IPS-18c (cell line): ENCODE measurements around the gene IDH3G.

Experiments used
- H3K4me3 ChIP-seq: 2 replicates; pipeline ENCODE4 v1.7.0; 2013; ENCODE audit warnings: low read depth, mild to moderate bottlenecking, low read length, moderate library complexity; ENCODE audit not compliant: insufficient read depth
- H3K9me3 ChIP-seq: one replicate; pipeline ENCODE4 v1.6.1; 2013; ENCODE audit warnings: mild to moderate bottlenecking, low read length, moderate library complexity; ENCODE audit not compliant: control insufficient read depth, insufficient read depth

Gene IDH3G

DNA sequence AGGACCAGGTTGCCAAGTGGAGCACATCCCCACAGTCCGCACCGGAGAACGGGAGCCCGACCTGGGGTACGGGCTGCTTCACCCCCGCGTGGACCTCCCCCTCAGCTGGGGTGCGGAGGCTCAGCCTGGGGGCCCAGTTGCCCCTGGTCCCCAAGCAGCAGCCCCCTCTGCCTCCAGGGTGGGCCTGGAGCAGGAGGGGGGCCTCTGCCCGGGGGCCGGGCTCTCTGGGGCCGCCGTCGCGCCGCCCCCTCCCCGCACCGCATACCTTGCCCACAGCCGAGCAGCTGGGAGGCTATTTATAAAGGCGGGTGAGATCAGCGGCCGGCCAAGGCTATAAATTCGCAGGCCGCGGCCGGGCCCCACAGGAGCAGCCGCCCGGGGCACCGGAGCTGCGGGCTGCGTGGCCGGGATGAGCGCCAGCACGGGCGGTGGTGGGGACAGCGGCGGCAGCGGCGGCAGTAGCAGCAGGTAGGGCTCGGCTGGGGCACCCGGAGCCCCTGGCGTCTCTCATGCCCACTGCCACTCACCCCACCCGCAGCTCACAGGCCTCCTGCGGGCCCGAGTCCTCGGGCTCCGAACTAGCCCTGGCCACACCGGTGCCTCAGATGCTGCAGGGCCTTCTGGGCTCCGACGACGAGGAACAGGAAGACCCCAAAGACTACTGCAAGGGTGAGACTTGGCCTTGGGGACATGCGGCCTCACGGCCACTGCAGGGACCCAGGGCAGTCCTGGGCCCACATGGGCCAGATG lies 13.3 kb downstream of the IDH3G start, which contains the start of gene SRPK3:
Gene SRPK3 (plus strand): TSS at position 364 of the 750 bp plus-strand sequence. CDS start 46 bp downstream, at position 410.
- Histone ChIP-seq H3K9me3 (peaks cover 16% of the 10 kb centered on the region), H3K4me3 (no peak within 1 kb of the TSS)

DNA sequence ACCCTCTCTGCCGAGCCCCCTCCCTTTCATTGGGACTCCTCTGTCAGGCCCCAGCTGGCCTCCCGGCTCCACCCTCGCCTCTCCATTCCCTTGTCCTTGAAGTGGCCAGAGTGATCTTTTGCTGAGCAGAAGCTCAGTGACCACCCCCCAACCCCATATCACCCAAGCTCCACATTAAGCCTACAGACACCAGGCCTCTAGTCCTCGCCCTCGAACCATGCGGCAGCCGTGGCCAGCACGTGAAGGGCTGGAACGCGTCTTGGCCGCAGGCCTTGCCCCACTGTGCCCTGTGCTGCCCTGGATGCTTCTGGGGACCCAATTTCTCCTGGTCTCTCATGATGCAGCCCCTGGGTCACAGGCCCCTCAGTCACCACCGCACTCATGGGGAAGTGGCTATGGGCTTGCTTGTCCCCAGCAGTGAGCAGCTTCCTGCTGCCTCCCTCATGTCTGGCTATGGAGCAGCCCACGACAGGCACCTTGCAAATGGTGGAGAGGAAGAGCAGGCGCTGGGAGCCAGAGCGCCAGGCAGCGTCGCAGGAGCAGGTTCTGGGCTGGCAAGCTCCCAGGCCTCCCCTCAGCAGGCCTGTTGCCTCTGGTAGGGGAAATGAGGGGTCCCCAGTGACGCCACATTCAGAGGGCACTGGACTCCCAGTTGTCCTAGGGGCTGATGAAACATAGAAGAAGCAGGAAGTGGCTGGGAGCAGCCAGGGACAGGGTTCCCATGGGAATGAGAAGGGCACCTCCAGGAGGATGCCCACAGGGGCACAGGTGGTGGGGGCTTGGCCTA lies 14.1 kb downstream of the IDH3G start:
- Histone ChIP-seq H3K4me3 (no peak overlapping the region), H3K9me3 (peaks cover 16% of the 10 kb centered on the region)

DNA sequence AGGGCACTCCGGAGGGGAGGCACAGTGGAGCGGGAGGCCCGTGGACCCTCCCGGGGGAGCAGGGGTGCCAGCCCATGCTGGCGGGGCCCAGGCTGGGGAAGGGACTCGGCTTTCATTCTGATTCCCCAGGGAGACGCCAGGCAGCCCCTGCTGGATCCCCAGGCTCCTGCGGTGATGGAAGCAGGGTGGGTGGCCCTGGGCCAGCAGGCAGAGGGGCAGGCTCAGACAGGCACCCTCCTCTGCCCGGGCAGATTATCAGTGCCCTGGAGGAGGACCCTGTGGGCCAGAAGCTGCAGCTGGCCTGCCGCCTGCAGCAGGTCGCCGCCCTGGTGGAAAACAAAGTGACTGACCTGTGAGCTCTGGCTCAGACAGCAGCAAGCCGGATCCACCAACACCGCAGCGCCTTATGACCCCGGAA lies 15.5 kb downstream of the IDH3G start:
- Histone ChIP-seq H3K4me3 (no peak overlapping the region), H3K9me3 (peaks cover 19% of the 10 kb centered on the region)

DNA sequence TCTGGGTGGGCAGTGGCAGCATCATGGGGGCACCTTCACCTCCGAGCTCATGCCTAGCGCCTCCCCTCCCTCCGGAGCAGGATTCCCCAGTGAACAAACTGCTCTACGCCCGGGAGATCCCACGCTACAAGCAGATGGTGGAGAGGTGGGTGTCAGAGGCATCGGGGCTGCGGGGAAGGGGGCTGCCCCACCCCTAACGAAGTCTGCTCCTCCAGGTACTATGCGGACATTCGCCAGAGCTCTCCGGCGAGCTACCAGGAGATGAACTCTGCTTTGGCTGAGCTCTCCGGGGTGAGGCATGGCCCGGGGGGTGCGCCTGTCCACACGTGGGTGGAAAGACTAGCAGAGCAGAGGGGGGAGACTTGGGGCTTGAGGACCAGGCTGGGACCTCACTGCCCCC lies 16.0 kb downstream of the IDH3G start:
- peaks cover 20% of the 10 kb centered on the region for H3K9me3 ChIP-seq

DNA sequence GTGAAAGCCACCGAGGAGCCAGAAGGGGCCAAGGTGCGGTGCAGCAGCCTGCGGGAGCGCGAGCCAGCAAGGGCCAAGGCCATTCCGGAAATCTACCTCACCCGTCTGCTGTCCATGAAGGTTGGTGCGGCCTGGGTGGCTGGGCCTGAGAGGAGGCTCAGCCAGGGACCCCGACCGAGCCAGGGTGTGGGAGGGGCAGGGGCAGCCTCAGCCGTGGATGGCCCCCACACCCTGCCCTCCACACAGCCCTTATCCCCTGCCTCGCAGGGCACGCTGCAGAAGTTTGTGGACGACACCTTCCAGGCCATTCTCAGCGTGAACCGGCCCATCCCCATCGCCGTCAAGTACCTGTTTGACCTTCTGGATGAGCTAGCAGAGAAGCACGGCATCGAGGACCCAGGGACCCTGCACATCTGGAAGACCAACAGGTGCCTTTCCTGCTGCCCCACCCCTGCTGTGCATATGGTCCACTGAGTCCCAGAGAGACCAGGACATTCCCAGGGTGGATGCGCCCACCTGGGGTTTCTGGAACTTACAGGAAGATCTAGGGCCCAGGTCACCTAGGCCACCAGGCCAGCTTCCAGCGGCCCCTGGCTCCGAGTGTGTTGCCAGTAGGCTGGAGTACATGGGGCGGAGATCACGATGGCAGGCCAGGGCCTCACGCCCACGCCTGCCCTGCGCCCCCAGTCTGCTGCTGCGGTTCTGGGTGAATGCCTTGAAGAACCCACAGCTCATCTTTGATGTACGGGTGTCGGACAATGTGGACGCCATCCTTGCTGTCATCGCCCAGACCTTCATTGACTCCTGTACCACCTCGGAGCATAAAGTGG lies 16.7 kb downstream of the IDH3G start:
- no peak overlapping the region for H3K4me3 ChIP-seq
- peaks cover 22% of the 10 kb centered on the region for H3K9me3 ChIP-seq

More for the DNA sequence above, 16.0 kb downstream of the IDH3G start:
- H3K4me3 ChIP-seq, result no peak overlapping the region

GRCh38 chrX:153776611-153777045 lies 17.5 kb downstream of the IDH3G start:
- H3K9me3 ChIP-seq, result peaks cover 26% of the 10 kb centered on the region
- no peak overlapping the region for H3K4me3 ChIP-seq

- peaks cover 25% of the 10 kb centered on the region for H3K9me3 ChIP-seq
- H3K4me3 ChIP-seq, result no peak overlapping the region
Observed at GRCh38 chrX:153776120-153776599, 18.0 kb downstream of the IDH3G start.

DNA sequence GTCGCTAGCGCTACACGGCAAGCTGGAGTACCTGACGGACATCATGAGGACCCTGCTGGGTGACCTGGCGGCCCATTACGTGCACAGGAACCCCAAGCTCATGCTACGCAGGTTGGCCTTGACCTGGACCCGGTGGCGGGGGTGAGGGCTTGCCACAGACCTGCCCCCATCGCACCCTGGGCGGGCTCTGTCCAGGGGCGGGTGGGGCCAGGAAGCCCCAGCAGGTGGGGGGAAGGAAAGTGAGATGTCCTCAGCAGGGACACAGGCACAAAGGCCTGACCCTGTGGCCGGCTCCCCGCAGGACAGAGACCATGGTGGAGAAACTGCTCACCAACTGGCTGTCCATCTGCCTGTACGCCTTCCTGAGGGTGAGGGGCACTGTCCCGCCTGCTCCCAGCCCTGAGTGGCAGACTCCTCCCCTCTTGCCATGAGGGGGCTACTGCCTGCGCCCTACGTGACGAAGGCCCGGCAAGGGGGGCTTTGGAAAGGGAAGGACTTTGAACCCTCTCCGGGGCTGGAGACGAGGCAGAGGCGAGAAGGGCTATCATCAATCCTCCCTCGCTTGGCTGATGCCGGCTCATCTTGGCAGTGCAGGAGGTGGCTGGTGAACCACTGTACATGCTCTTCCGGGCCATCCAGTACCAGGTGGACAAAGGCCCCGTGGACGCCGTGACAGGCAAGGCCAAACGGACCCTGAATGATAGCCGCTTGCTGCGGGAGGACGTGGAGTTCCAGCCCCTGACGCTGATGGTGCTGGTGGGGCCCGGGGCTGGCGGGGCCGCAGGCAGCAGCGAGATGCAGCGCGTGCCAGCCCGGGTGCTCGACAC lies 18.7 kb downstream of the IDH3G start:
- no peak overlapping the region for H3K4me3 ChIP-seq
- peaks cover 20% of the 10 kb centered on the region for H3K9me3 ChIP-seq

DNA sequence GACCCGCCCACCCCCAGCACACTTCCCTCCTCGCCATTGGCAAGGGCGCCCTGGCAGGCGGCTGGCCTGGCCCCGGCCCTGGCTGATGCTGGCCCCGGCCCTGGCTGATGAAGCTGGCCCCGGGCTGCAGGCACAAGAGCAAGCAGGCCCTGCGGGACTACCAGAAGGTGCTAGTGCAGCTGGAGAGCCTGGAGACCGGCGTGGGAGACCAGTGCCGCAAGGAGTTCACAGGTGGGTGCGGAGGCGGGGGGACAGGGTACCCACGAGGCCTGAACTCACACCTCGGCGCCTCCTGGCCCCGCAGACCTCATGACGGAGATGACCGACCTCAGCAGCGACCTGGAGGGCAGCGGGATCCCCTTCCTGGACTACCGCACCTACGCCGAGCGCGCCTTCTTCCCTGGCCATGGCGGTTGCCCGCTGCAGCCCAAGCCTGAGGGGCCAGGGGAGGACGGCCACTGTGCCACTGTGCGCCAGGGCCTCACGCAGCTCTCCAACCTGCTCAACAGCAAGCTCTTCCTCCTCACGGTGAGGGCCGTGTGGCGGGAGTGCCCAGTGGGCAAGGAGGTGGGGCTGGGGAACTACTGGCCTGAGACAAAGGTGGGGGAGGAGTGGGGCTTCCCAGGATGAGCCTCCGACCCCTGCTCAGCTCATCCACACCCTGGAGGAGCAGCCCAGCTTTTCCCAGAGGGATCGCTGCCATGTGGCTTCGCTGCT lies 19.4 kb downstream of the IDH3G start:
- H3K9me3 ChIP-seq, result peaks cover 19% of the 10 kb centered on the region
- H3K4me3 ChIP-seq, result no peak overlapping the region

GRCh38 chrX:153773741-153774575 lies 20.2 kb downstream of the IDH3G start:
- H3K4me3 ChIP-seq, result no peak overlapping the region
- peaks cover 22% of the 10 kb centered on the region for H3K9me3 ChIP-seq

DNA sequence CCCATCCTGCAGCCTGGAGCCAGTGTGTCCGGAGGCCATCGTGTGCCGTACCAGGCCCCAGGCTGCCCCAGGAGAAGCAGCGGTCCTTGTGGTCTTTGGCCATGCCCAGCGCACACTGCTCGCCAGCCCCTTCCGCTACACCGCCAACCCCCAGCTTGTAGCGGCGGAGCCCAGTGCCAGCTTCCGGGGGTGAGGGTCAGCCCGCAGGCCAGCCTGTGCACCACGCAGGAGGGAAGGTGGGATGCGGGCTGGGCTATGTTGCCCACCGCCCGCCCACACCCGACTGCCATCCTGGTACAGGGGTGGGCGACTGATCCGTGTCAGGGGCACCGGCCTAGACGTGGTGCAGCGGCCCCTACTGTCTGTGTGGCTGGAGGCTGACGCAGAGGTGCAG lies 21.0 kb downstream of the IDH3G start:
- Histone ChIP-seq H3K4me3 (no peak overlapping the region), H3K9me3 (peaks cover 25% of the 10 kb centered on the region)

GRCh38 chrX:153772316-153773217 lies 21.6 kb downstream of the IDH3G start:
- Histone ChIP-seq H3K4me3 (no peak overlapping the region), H3K9me3 (peaks cover 28% of the 10 kb centered on the region)

GRCh38 chrX:153771415-153772315 lies 22.5 kb downstream of the IDH3G start:
- no peak overlapping the region; the same call in 1 of the 2 replicates for H3K4me3 ChIP-seq

More at GRCh38 chrX:153771415-153772315, 22.5 kb downstream of the IDH3G start:
- peaks cover 25% of the 10 kb centered on the region for H3K9me3 ChIP-seq
